HG02885 (cell line): Measurements from ENCODE around the gene VRK3.

ENCODE experiments used
- ATAC-seq: cut with Tn5 transposase; IDR thresholded peaks from one replicate; pipeline ENCODE4 v1.9.1; 2021; ENCODE audit warnings: mild to moderate bottlenecking; ENCODE audit not compliant: unreplicated experiment, poor library complexity

Gene VRK3

GRCh38 chr19:49932731-49933131 lies 92.4 kb downstream of the VRK3 start:
- ATAC-seq: no peak

DNA sequence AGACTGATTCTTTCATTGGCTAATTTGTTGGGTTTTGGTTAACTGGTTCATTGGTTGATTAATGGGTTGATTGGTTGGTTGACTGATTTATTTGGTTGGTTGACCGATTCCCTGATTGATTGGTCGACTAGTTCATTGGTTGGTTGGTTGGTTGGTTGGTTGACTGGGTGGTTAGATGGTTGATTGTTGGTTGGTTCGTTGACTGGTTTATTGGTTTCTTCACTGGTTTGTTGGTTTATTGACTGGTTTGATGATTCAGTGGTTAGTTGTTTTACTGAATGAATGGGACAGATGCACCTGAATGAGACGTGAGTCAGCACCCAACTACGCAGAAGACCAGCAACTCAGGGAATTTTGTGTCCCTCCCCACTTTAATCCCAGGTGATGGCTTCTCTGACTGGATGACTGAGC lies 93.1 kb downstream of the VRK3 start:
- ATAC-seq: no peak

DNA sequence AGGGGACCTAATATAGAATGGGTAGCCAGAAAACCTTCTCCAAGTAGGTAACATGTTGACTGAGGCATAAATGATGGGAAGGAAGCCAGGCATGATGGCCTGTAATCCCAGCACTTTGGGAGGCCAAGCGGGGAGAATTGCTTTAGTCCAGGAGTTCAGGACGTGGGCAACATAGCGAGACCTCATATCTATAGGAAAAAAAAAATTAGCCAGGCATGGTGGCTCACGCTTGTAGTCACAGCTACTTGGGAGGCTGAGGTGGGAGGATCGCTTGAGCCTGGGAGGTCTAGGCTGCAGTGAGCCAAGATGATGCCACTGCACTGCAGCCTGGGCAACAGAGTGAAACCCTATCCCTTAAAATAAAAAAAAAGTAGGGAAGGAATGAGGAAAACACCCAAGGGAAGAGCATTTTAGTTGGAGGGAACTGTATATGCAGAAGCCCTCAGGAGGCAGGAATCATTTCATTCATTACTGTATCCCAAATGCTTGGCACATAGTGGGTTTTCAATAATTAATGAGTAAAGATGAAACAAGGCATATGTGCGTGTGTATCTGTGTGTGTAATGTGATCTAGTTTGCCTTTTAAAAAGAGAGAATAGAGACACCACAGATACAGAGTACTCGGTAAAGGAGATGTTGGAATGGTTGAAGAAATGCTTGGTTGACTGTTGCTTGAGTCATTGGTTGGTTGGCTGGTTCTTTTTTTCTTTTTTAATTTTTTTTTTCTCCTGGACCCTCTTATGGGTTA lies 93.7 kb downstream of the VRK3 start:
- ATAC-seq: no peak

DNA sequence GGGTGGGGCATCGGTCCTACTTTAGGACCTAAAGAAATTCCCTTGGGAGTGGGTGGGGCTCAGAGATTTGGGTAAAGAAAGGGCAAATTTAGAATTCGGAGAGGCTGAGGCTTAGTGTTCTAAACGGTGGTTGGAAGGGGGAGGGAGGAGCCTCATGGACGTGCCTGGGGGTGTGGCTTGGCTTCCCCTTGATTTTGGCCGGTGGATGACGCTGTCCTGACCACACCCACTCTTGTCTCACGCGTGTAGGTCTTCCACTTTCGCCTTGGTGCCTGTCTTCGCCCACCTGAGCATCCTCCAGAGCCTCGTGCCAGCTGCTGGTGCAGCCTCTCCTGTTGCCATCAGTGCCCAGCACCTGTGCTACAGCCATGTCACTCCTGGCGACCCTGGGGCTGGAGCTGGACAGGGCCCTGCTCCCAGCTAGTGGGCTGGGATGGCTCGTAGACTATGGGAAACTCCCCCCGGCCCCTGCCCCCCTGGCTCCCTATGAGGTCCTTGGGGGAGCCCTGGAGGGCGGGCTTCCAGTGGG lies 94.6 kb downstream of the VRK3 start:
- no peak for ATAC-seq

DNA sequence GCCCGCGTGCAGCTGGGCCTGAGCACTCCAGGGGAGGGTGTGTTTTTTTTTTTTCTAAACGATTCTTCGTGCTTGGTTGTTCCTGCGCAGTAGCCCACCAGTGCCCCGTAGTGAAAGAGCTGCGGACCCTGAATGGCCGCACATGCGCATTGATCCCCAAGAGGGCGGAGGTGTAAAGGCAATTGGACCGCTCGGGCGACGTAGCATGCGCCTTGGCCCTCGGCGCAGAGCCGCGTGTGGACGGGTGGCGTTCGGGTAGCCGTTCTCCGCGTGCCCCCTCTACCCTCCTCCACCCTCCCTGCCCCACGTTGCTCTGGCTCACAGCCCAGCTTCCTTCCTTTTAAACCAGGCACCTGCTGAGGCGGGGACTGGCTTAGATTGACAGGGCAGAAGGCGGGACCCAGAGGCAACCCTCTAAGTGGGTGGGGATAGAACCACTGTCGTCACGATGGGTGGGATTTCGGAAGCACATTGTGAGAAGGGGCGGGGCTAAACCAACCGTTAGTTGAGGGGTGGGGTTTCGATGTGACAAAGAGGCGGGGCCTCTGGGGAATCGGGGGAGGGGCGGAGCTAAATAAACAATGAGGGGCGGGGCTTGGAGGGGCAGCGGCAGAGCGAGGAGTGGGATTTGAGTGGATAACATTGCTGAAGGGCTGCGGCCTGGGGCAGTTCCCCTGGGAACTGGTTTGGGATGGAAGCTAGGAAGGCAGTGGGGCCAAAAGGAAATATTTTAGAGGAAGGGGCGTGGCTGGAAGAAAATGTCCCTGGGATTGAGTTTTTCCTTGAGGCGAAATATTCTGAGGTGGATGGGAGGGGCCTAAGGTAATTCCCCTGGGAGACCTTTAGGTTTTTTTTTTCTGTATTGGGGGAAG lies 95.3 kb downstream of the VRK3 start:
- ATAC-seq: peak; percentile 39

DNA sequence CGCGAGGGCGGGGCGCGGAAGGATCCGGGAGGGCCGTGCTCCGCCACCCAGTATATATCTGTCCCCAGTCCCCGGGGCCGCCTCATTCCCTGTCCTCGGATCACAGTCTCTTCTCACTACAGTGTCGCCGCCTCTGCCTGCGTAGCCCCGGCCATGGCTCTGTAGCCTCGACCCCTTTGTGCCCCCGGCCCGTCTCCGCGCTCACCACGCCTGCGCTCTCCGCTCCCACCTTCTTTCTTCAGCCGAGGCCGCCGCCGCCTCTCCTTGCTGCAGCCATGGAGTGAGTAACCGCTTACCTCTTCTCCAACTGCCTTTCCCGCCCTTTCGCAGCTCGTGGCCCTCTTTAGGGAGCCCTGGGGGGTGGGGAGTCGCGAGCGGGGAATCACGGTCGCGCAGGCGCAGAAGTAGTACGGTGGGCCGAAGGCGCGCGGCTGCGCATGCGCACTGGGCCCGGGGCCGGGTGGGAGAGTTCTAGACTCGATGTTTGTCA lies 96.0 kb downstream of the VRK3 start, which contains the start of the genes ATF5 and NUP62:
Gene ATF5, plus strand, starts transcription at position 85 of the 490 bp plus-strand sequence. CDS start 1,646 bp downstream, outside the sequence.
Gene NUP62, minus strand, starts transcription at position 384 of the 490 bp plus-strand sequence. CDS start 19,697 bp downstream, outside the sequence.
- peak; percentile 46 for ATAC-seq

- no peak for ATAC-seq
Measured at GRCh38 chr19:49927526-49928264, 97.5 kb downstream of the VRK3 start.

DNA sequence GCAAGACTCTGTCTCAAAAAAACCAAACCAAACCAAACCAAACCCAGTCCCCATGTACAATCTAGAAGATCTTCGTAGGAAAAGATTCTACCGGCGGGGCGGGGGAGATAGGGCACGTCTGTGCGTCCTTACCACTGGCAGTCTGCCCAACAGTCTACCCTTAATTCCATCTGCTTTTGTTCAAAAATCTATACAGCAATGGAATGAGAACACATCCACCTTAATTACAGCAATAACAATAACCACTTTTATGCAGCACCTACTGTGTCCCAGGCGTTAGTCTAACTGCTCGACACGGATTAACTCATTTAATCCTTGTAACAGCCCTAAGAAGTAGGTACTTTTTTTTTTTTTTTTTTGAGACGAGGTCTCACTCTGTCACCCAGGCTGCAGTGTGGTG lies 98.7 kb downstream of the VRK3 start:
- ATAC-seq: no peak
